GM19467 (cell line): ENCODE results near the gene TRIM66.

Source experiments
- ATAC-seq: cut with Tn5 transposase; IDR thresholded peaks from one replicate; pipeline ENCODE4 v1.9.1; 2021; ENCODE audit warnings: mild to moderate bottlenecking, moderate library complexity; ENCODE audit not compliant: unreplicated experiment

TRIM66 gene

GRCh38 chr11:8682303-8683114 lies at the start of gene TRIM66, which contains the start of gene RPL27A:
TSS of gene TRIM66 (minus strand) at chr11:8682665. CDS start at chr11:8672274, 10,391 bp downstream.
TSS of gene RPL27A (plus strand) at chr11:8682792. CDS start at chr11:8682814, 22 bp downstream.
- peak; percentile 95 for ATAC-seq

- no peak for ATAC-seq
These were observed 49.3 kb upstream of the TRIM66 start for GRCh38 chr11:8731647-8732323.

GRCh38 chr11:8730697-8731020 lies 48.2 kb upstream of the TRIM66 start:
- no peak for ATAC-seq

- no peak for ATAC-seq
These were observed 47.6 kb upstream of the TRIM66 start for GRCh38 chr11:8729837-8730696.

GRCh38 chr11:8729067-8729466 lies 46.6 kb upstream of the TRIM66 start:
- ATAC-seq, result no peak

- ATAC-seq, result no peak
These were observed 46.1 kb upstream of the TRIM66 start for GRCh38 chr11:8728563-8728962.

- no peak for ATAC-seq
These were observed 43.9 kb upstream of the TRIM66 start for GRCh38 chr11:8726395-8726794.

- ATAC-seq, result no peak
These were observed 42.2 kb upstream of the TRIM66 start for GRCh38 chr11:8724682-8725081.

GRCh38 chr11:8723711-8724110 lies 41.2 kb upstream of the TRIM66 start:
- no peak for ATAC-seq

- no peak for ATAC-seq
These were observed 40.3 kb upstream of the TRIM66 start for GRCh38 chr11:8722809-8723208.

GRCh38 chr11:8721609-8722500 lies 39.4 kb upstream of the TRIM66 start:
- ATAC-seq, result no peak

GRCh38 chr11:8720868-8721608 lies 38.6 kb upstream of the TRIM66 start:
- ATAC-seq, result no peak

- ATAC-seq, result no peak
These were observed 37.9 kb upstream of the TRIM66 start for GRCh38 chr11:8720352-8720751.

- no peak for ATAC-seq
These were observed 37.3 kb upstream of the TRIM66 start for GRCh38 chr11:8719721-8720120.

- no peak for ATAC-seq
These were observed 36.8 kb upstream of the TRIM66 start for GRCh38 chr11:8719211-8719649.

- ATAC-seq, result no peak
These were observed 35.6 kb upstream of the TRIM66 start for GRCh38 chr11:8717876-8718753.

GRCh38 chr11:8717544-8717875 lies 35.0 kb upstream of the TRIM66 start:
- no peak for ATAC-seq

GRCh38 chr11:8715501-8715900 lies 33.0 kb upstream of the TRIM66 start:
- ATAC-seq, result no peak
